ENCODE measurements around the gene ICAM1.
"Not testable (repeated sequence)": the region's sequence is repeated elsewhere in the genome, so short reads cannot be mapped to it uniquely, and the experiment has no call there.

ICAM1 gene

DNA sequence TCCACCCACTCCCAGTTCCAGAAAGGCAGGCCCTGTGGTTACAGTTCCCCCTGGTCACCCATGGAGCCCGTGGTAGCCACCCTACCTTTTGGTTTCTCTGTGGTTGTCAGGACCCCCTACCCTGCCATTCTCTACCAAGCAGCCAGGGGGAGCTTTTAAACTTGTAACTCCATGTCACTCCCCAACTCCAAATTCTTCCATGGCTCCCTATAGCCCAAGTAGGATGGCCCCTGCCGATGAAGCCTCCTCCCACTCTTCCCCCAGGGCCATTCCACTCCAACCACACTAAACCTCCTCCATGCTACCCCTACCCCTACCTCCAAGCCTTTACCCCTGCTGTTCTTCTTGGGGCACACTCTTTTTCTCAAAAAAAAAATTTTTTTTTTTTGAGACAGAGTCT lies 42.0 kb upstream of the ICAM1 start:
- FAIRE-seq (peak; percentile 85), DNase-seq (ENCODE audit: insufficient read length, low spot score) (no peak)
- TF ChIP-seq POLR2A (IDR thresholded peaks at IDR 0.05; ENCODE audit: low read depth, low read length) = no peak
- TF ChIP-seq TAF1 (IDR thresholded peaks at IDR 0.05; ENCODE audit: low read depth, low read length) = no peak
- TF ChIP-seq SPI1 (IDR thresholded peaks at IDR 0.05; ENCODE audit: low read depth, low read length) = no peak
- TF ChIP-seq POLR2AphosphoS5 (IDR thresholded peaks at IDR 0.05; ENCODE audit: low read depth, low read length) = no peak
- TF ChIP-seq POU2F2 (IDR thresholded peaks at IDR 0.05; ENCODE audit: low read depth, low read length) = no peak
- no peak for TF ChIP-seq PAX5 (IDR thresholded peaks at IDR 0.05; ENCODE audit: insufficient read depth, low read length, severe bottlenecking)

DNA sequence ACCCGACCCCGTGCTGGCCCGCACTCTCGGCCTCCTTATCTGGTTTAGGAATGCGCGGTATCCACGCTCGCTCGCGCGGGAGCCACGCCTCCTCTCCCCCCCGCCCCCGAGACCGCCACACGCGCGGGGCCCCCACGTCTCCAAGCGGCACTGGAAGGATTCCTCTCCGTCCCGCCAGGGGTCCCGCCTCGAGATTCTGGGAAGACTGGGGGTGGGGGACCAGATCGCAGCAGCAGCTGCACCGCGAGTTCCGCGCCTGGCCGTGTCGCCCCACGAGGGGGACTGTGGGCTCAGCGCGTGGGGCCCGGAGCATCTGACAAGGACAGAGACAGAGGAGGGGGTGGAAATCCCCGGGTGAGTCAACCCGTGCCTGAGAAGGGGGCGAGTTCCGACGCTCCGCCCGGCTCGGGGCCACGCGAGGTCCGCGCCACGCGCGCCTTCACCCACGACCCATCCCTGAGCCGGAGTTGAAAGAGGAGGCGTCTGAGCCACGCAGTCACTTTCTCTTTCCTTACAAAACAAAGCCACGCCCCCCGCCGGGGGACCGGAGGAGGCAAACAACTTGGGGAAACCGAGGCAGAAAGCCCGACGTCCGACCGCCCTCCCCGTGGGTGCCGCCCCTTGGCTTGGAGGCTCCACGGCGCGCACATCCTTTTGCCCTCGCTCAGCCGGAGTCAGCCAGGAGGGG lies 40.6 kb upstream of the ICAM1 start:
- DNase-seq (ENCODE audit: insufficient read length, low spot score) = no peak
- TF ChIP-seq SPI1 (IDR thresholded peaks at IDR 0.05; ENCODE audit: low read depth, low read length) = no peak
- TF ChIP-seq POLR2AphosphoS5 (IDR thresholded peaks at IDR 0.05; ENCODE audit: low read depth, low read length) = no peak; the same call in 1 of the 2 replicates
- TF ChIP-seq PAX5 (IDR thresholded peaks at IDR 0.05; ENCODE audit: insufficient read depth, low read length, severe bottlenecking) = no peak
- no peak for TF ChIP-seq POU2F2 (IDR thresholded peaks at IDR 0.05; ENCODE audit: low read depth, low read length)
- TF ChIP-seq POLR2A (IDR thresholded peaks at IDR 0.05; ENCODE audit: low read depth, low read length) = no peak
- TF ChIP-seq TAF1 (IDR thresholded peaks at IDR 0.05; ENCODE audit: low read depth, low read length) = 0 out of 2 replicates have a peak, but pooled peaks have one; percentile 22
- peak; percentile 20 for FAIRE-seq

DNA sequence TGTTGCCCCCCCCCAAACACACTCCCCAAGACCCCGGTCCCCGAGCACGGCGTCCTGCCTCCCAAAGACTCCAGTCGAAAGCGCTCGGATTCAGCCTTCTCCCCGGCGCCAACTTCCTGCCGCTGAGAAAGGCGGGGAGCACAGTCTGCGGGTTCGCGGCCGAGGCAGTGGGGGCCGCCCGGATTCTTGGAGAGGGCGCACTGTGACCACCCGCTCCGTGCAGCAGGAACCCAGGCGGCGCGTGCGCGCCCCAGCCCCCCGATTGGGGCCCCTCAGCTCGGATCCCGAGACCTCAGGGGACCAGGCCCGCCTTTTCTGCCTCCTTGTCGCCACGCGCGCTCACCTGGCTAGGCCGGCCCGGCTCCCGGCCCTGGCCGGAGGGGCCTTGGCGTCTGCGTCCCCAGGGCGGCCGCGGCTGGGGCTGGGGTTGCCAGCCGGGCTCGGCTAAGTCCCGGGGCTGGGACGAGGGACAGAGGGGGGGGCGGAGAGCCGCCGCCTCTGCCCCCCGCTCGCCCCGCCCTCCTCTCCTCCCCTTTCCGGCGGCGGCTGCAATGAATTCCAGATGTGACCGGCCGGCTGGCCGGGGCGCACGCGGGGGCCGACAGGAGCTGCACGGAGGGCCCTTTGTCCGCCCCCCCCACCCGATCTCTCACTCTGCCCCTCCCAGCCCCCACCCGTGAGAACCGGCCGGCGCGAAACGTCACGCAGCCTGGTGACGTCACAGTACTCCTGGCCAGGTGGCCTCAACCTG lies 39.9 kb upstream of the ICAM1 start, which contains the start of gene S1PR2:
TSS of gene S1PR2 (minus strand) at position 471 of the 751 bp plus-strand sequence. CDS start 6,426 bp downstream, outside the sequence.
- DNase-seq (ENCODE audit: insufficient read length, low spot score) (peak; percentile 86), FAIRE-seq (peak; percentile 82)
- TF ChIP-seq PAX5 (IDR thresholded peaks at IDR 0.05; ENCODE audit: insufficient read depth, low read length, severe bottlenecking) (peak; percentile 4), POLR2A (IDR thresholded peaks at IDR 0.05; ENCODE audit: low read depth, low read length) (no peak)

DNA sequence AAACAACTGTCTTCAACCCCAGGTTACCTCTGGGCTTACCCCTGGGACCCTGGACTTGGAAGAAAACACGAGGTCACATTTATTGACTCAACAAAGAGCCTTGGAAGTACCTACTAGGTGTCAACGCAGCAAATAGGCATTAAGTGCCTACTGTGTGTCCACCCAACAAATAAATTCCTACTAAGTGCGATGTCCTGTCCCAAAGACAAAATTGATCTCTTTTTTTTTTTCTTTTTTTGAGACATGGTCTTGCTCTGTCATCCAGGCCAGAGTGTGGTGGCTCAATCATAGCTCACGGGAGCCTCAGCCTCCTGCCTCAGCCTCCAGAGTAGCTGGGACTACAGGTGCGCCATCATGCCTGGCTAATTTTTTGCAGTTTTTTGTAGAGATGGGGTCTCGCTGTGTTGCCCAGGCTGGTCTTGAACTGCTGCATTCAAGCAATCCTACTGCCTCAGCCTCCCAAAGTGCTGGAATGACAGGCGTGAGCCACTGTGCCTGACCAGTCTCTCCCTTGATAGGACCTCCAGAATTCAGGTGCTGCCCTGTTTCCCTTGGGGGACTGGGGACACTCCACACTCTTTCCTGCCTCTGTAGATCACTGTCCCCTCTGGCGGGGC lies 39.2 kb upstream of the ICAM1 start:
- TF ChIP-seq POLR2AphosphoS5 (IDR thresholded peaks at IDR 0.05; ENCODE audit: low read depth, low read length) (no peak), POU2F2 (IDR thresholded peaks at IDR 0.05; ENCODE audit: low read depth, low read length) (no peak), SPI1 (IDR thresholded peaks at IDR 0.05; ENCODE audit: low read depth, low read length) (no peak), POLR2A (IDR thresholded peaks at IDR 0.05; ENCODE audit: low read depth, low read length) (no peak), TAF1 (IDR thresholded peaks at IDR 0.05; ENCODE audit: low read depth, low read length) (no peak), PAX5 (IDR thresholded peaks at IDR 0.05; ENCODE audit: insufficient read depth, low read length, severe bottlenecking) (no peak)
- no peak for DNase-seq (ENCODE audit: insufficient read length, low spot score)
- FAIRE-seq = no peak

DNA sequence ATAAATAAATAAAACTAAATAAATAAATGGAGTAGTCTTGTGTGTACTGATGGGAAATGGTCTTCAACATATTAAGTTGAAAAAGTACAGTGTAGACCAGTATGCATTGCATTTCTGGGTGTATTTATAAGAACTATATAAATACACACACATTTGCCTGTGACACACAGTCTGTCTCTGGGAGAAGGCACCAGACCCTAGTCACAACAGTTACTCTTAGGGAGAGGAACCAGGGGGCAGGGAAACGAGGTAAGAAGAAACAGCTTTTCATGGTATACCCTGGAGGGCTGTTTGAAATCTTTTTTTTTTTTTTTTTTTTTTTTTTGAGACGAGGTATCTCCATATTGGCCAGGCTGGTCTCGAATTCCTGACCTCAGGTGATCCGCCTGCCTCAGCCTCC lies 37.0 kb upstream of the ICAM1 start:
- DNase-seq (ENCODE audit: insufficient read length, low spot score) (no peak), FAIRE-seq (no peak)
- TF ChIP-seq PAX5 (IDR thresholded peaks at IDR 0.05; ENCODE audit: insufficient read depth, low read length, severe bottlenecking) = no peak
- TF ChIP-seq SPI1 (IDR thresholded peaks at IDR 0.05; ENCODE audit: low read depth, low read length) = no peak

DNA sequence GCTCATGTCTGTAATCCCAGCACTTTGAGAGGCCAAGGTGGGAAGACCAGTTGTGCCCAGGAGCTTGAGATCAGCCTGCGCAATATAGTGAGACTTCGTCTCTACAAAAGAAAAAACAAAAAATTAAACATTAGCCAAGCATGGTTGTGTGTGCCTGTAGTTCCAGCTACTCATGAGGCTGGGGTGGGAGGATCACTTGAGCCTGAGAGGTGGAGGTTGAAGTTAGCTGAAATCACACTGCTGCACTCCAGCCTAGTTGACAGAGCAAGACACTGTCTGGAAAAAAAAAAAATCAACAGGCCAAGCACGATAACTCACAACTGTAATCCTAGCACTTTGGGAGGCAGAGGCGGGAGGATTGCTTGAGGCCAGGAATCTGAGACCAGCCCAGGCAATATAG lies 35.9 kb upstream of the ICAM1 start:
- FAIRE-seq = no peak
- no peak for DNase-seq (ENCODE audit: insufficient read length, low spot score)
- no peak for TF ChIP-seq PAX5 (IDR thresholded peaks at IDR 0.05; ENCODE audit: insufficient read depth, low read length, severe bottlenecking)
- no peak for TF ChIP-seq POLR2A (IDR thresholded peaks at IDR 0.05; ENCODE audit: low read depth, low read length)
- TF ChIP-seq POLR2AphosphoS5 (IDR thresholded peaks at IDR 0.05; ENCODE audit: low read depth, low read length) = no peak
- TF ChIP-seq TAF1 (IDR thresholded peaks at IDR 0.05; ENCODE audit: low read depth, low read length) = no peak
- TF ChIP-seq POU2F2 (IDR thresholded peaks at IDR 0.05; ENCODE audit: low read depth, low read length) = no peak
- TF ChIP-seq SPI1 (IDR thresholded peaks at IDR 0.05; ENCODE audit: low read depth, low read length) = no peak

DNA sequence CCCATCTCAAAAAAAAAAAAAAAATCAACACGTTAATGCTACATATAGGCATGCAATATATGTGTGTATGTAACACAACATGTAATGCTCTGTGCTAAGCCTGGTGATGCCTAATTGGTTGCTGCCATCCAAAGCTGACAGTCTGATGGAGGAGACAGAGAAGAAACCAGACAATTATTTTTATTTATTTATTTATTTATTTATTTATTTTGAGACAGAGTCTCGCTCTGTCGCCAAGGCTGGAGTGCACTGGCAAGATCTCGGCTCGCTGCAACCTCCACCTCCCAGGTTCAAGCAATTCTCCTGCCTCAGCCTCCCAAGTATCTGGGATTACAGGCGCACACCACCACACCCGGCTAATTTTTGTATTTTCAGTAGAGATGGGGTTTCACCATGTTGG lies 35.5 kb upstream of the ICAM1 start:
- DNase-seq (ENCODE audit: insufficient read length, low spot score); FAIRE-seq: not testable (repeated sequence)

DNA sequence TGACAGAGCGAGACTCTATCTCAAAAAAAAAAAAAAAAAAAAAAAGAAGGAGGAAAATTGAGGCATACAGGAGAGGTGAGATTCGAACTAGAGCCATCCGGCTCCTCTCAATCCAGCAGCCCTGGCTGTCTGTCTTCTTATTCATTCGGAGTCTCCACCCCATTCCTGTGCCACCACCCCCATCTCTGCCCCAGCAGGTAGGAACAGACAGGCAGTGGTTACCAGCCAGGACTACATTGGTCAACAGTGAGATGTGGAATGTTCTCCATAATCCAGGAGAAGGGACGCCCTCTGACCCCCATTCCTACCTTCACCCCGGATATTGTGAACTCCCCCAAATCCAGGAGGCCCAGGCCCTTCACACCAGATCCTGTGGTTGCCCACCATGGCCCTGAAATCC lies 33.2 kb upstream of the ICAM1 start:
- TF ChIP-seq PAX5 (IDR thresholded peaks at IDR 0.05; ENCODE audit: insufficient read depth, low read length, severe bottlenecking) = no peak
- TF ChIP-seq POLR2AphosphoS5 (IDR thresholded peaks at IDR 0.05; ENCODE audit: low read depth, low read length) = no peak
- no peak for TF ChIP-seq TAF1 (IDR thresholded peaks at IDR 0.05; ENCODE audit: low read depth, low read length)
- no peak for TF ChIP-seq POLR2A (IDR thresholded peaks at IDR 0.05; ENCODE audit: low read depth, low read length)
- no peak for TF ChIP-seq SPI1 (IDR thresholded peaks at IDR 0.05; ENCODE audit: low read depth, low read length)
- TF ChIP-seq POU2F2 (IDR thresholded peaks at IDR 0.05; ENCODE audit: low read depth, low read length) = no peak
- DNase-seq (ENCODE audit: insufficient read length, low spot score) = no peak
- FAIRE-seq = no peak

DNA sequence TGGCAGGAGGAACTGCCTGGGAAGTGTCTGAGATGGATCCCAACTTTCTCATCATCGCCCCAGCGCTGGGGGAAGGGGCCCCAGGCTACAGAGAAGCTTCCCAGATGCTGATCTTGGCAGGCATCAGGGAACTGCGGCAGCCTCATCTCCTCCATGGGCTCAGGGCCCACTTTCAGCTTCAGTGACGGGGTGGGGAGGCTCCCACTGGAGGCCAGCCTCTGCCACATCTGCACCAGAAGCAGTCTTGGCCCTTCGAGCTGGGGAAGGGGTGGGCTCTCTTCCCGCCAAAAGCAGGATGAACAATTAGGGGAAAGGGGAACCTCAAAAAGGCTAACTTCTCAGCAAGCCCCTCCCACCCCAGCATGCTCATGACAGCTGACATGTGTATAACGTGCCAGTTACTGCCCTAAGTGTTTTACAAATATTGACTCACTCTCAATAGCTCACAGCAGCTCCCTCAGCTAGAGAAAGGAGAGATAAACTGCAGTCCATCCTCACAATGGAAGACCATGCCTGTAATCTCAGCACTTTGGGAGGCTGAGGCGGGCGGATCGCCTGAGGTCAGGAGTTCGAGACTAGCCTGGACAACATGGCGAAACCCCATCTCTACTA lies 32.6 kb upstream of the ICAM1 start:
- FAIRE-seq = peak; percentile 67
- DNase-seq (ENCODE audit: insufficient read length, low spot score) = no peak
- no peak for TF ChIP-seq POLR2A (IDR thresholded peaks at IDR 0.05; ENCODE audit: low read depth, low read length)
- TF ChIP-seq PAX5 (IDR thresholded peaks at IDR 0.05; ENCODE audit: insufficient read depth, low read length, severe bottlenecking) = no peak
- no peak for TF ChIP-seq SPI1 (IDR thresholded peaks at IDR 0.05; ENCODE audit: low read depth, low read length)

DNA sequence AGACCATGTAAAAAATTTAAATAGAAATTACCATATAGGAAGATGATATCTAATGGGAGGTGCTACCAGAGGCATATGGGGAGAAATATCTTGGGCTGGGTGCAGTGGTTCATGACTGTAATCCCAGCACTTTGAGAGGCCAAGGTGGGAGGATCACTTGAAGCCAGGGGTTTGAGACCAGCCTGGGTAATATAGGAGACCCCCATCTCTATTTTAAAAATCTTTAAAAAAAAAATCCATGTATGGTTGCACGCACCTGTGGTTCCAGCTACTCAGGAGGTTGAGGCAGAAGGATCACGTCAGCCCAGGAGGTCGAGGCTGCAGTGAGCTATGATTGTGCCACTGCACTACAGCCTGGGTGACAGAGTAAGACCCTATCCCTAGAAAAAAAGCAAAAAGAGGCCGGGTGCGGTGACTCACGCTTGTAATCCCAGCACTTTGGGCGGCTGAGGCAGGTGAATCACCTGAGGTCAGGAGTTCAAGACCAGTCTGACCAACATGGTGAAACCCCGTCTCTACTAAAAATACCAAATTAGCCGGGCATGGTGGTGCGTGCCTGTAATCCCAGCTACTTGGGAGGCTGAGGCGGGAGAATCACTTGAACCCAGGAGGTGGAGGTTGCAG lies 29.0 kb upstream of the ICAM1 start:
- not testable (repeated sequence) for FAIRE-seq; DNase-seq (ENCODE audit: insufficient read length, low spot score)
